ENCODE data around the gene CKM. TPM values are rescaled to one million over a fixed set of nuclear protein-coding genes. Genes with fewer than 3 reads are reported as not detected.
"Not testable (repeated sequence)": the region's sequence is repeated elsewhere in the genome, so short reads cannot be mapped to it uniquely, and the experiment has no call there.

The CKM gene
- total and polyA plus RNA-seq, 2 of the 4 experiments (the other 2 are of a cell fraction) = not detected

DNA sequence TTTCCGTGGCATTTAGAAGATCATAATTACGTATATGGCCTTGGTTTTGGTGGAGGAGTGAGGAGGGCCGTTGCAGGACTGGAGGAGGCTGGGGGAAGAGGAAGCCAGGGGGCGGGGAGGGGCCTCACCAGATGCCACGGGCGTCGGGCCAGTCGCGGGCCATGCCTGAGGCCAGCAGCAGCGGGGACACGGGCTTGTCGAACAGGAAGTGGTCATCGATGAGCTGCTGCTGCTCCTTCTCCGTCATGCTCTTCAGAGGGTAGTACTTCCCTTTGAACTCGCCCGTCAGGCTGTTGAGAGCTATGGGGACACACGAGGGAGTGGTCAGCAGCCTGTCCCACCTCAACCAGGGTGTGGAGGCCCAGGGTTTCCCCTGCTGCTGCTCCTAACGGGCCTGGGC is 11.1 kb downstream of the CKM start:
- H3K4ac ChIP-seq (ENCODE audit: low read depth, low read length) = no peak overlapping the region
- H2AFZ ChIP-seq (replicated peaks; ENCODE audit: low read length, poor library complexity) = peak overlapping the region; percentile 78
- H4K20me1 ChIP-seq (ENCODE audit: insufficient read depth, low read length) = no peaks in the 10 kb centered on the region
- no peak overlapping the region for H3K18ac ChIP-seq (ENCODE audit: low read depth, low read length)
- no peak overlapping the region for H2AK9ac ChIP-seq (replicated peaks; ENCODE audit: low read depth, low read length, poor library complexity)
- H4K5ac ChIP-seq (ENCODE audit: low read depth, low read length) = no peak overlapping the region
- H2BK15ac ChIP-seq (ENCODE audit: low read depth, low read length) = no peak overlapping the region
- H3K36me3 ChIP-seq (ENCODE audit: control insufficient read depth, insufficient read depth, low read length) = no peaks in the 10 kb centered on the region
- ChIA-PET POLR2A (ENCODE audit: unreplicated experiment) (no interaction called here), CTCF (no interaction called here)
- no peak overlapping the region for H3K4me3 ChIP-seq (ENCODE audit: insufficient read depth, low read depth, low read length)
- TF ChIP-seq POLR2A (IDR thresholded peaks at IDR 0.05; ENCODE audit: low read depth, low read length) (no peak), SMC3 (IDR thresholded peaks at IDR 0.05; ENCODE audit: low read depth, low read length) (no peak), RAD21 (IDR thresholded peaks at IDR 0.05; ENCODE audit: low read length) (no peak)
- TF ChIP-seq, protein P1, sequence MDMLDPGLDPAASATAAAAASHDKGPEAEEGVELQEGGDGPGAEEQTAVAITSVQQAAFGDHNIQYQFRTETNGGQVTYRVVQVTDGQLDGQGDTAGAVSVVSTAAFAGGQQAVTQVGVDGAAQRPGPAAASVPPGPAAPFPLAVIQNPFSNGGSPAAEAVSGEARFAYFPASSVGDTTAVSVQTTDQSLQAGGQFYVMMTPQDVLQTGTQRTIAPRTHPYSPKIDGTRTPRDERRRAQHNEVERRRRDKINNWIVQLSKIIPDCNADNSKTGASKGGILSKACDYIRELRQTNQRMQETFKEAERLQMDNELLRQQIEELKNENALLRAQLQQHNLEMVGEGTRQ (IDR thresholded peaks at IDR 0.05; ENCODE audit: low read depth, low read length) = no peak
- in situ Hi-C loops (cut with MboI; ENCODE audit: low sequenced_read_pairs) = no loop called here
- no peaks in the 10 kb centered on the region for H3K9me3 ChIP-seq (ENCODE audit: control insufficient read depth, insufficient read depth, low read length)
- WGBS, 2 experiments (ENCODE audit: extremely low coverage in 2 of 2, insufficient read length in 1 of 2) = 43% methylated on average over 11 of the region's 18 CpGs; no CpG with 5 or more reads in 1 of the 2 experiments
- no peak overlapping the region for H4K8ac ChIP-seq (ENCODE audit: low read depth in 2 of 2, low read length in 2 of 2)
- H3K27me3 ChIP-seq (ENCODE audit: control insufficient read depth, insufficient read depth, low read length) = peaks cover 22% of the 10 kb centered on the region
- no peak overlapping the region for H2BK5ac ChIP-seq (ENCODE audit: low read depth, low read length, poor library complexity, severe bottlenecking)
- no TSS peak for BruUV-seq (replicated peaks)
- no peak overlapping the region for H3K14ac ChIP-seq (replicated peaks; ENCODE audit: low read depth, low read length)
- H3K9me1 ChIP-seq (ENCODE audit: insufficient read depth, low read length) = 0 out of 2 replicates have a peak, but pooled peaks cover 3% of the 10 kb centered on the region
- H3K4me1 ChIP-seq (ENCODE audit: control insufficient read depth, insufficient read depth, low read length) = no peaks in the 10 kb centered on the region
- DNase-seq (no peak), ATAC-seq (ENCODE audit: low read depth) (no peak)
- H3K9ac ChIP-seq (ENCODE audit: low read depth, low read length) = no peak overlapping the region
- no peak overlapping the region for H2BK120ac ChIP-seq (ENCODE audit: low read depth, low read length)
- H3K27ac ChIP-seq (ENCODE audit: insufficient read depth, low read length) = no peak overlapping the region
- no peak overlapping the region for H2BK20ac ChIP-seq (ENCODE audit: low read depth, low read length)
- no peaks in the 10 kb centered on the region for H3K79me1 ChIP-seq (ENCODE audit: low read depth in 1 of 2, low read length in 2 of 2)
- H4K91ac ChIP-seq (ENCODE audit: insufficient read depth, low read depth, low read length) = no peak overlapping the region
- H2AK5ac ChIP-seq (ENCODE audit: low read depth, low read length) = no peak overlapping the region
- H3K4me2 ChIP-seq (ENCODE audit: low read depth, low read length) = no peak overlapping the region
- intact Hi-C loops (cut with micrococcal nuclease) = no loop called here
- dilution Hi-C loops (cut with HindIII; ENCODE audit: low sequenced_read_pairs, unreplicated experiment) = no loop called here
- H3K56ac ChIP-seq (ENCODE audit: extremely low read depth, insufficient read depth, low read length) = no peak overlapping the region
- H3K23ac ChIP-seq (ENCODE audit: low read depth, low read length) = no peak overlapping the region

DNA sequence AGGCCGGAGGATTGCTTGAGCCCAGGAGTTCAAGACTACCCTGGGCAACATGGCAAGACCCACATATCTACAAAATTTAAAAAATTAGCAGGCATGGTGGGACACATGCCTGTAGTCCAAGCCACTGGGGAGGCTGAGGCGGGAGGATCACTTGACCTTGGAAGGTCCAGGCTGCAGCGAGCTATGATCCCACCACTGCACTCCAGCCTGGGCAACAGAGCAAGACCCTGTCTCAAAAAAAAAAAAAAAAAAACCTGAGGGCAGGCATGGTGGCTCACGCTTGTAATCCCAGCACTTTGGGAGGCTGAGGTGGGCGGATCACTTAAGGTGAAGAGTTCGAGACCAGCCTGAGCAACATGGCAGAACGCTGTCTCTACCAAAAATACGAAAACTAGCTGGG is 13.4 kb downstream of the CKM start:
- H2AFZ ChIP-seq (replicated peaks; ENCODE audit: low read length, poor library complexity); dilution Hi-C loops (cut with HindIII; ENCODE audit: low sequenced_read_pairs, unreplicated experiment); H2AK5ac ChIP-seq (ENCODE audit: low read depth, low read length); H2BK5ac ChIP-seq (ENCODE audit: low read depth, low read length, poor library complexity, severe bottlenecking); H3K4me3 ChIP-seq (ENCODE audit: insufficient read depth, low read depth, low read length); ATAC-seq (ENCODE audit: low read depth); H3K23ac ChIP-seq (ENCODE audit: low read depth, low read length); H3K9me3 ChIP-seq (ENCODE audit: control insufficient read depth, insufficient read depth, low read length); H4K8ac ChIP-seq (ENCODE audit: low read depth in 2 of 2, low read length in 2 of 2); H2BK120ac ChIP-seq (ENCODE audit: low read depth, low read length); H3K9me1 ChIP-seq (ENCODE audit: insufficient read depth, low read length); H3K4me2 ChIP-seq (ENCODE audit: low read depth, low read length); H3K9ac ChIP-seq (ENCODE audit: low read depth, low read length); H3K79me1 ChIP-seq (ENCODE audit: low read depth in 1 of 2, low read length in 2 of 2); H3K27ac ChIP-seq (ENCODE audit: insufficient read depth, low read length); H3K4me1 ChIP-seq (ENCODE audit: control insufficient read depth, insufficient read depth, low read length); H3K14ac ChIP-seq (replicated peaks; ENCODE audit: low read depth, low read length); H3K36me3 ChIP-seq (ENCODE audit: control insufficient read depth, insufficient read depth, low read length); H3K27me3 ChIP-seq (ENCODE audit: control insufficient read depth, insufficient read depth, low read length); H2AK9ac ChIP-seq (replicated peaks; ENCODE audit: low read depth, low read length, poor library complexity); BruUV-seq (replicated peaks); H3K4ac ChIP-seq (ENCODE audit: low read depth, low read length); H4K91ac ChIP-seq (ENCODE audit: insufficient read depth, low read depth, low read length); in situ Hi-C loops (cut with MboI; ENCODE audit: low sequenced_read_pairs); intact Hi-C loops (cut with micrococcal nuclease); CTCF ChIA-PET; H4K5ac ChIP-seq (ENCODE audit: low read depth, low read length); H3K18ac ChIP-seq (ENCODE audit: low read depth, low read length); H2BK15ac ChIP-seq (ENCODE audit: low read depth, low read length); POLR2A ChIA-PET (ENCODE audit: unreplicated experiment); H2BK20ac ChIP-seq (ENCODE audit: low read depth, low read length); H3K56ac ChIP-seq (ENCODE audit: extremely low read depth, insufficient read depth, low read length); DNase-seq; H4K20me1 ChIP-seq (ENCODE audit: insufficient read depth, low read length): not testable (repeated sequence)
- 100% methylated on average over 1 of the region's 8 CpGs; no CpG with 5 or more reads in 1 of the 2 experiments for WGBS, 2 experiments (ENCODE audit: extremely low coverage in 2 of 2, insufficient read length in 1 of 2)

Data from IMR-90 (cell line).